Neuronal stem cell (in vitro differentiated cells): Measurements from ENCODE around the gene ACACB.

Source experiments
- DNase-seq: peaks from one replicate; pipeline ENCODE4 v3.0.0-alpha.2; 2013; ENCODE audit warnings: low spot score
- H2AFZ ChIP-seq: one replicate; pipeline ENCODE4 v1.6.1; 2013; ENCODE audit warnings: mild to moderate bottlenecking, low read length, inconsistent platforms
- H2AK5ac ChIP-seq: 2 replicates; pipeline ENCODE4 v1.6.1; 2013; ENCODE audit warnings: low read depth, mild to moderate bottlenecking, inconsistent platforms, low read length, moderate library complexity, mixed read lengths
- H2BK120ac ChIP-seq: 2 replicates; pipeline ENCODE4 v1.6.1; 2013; ENCODE audit warnings: low read depth, mild to moderate bottlenecking, inconsistent platforms, low read length, moderate library complexity, mixed read lengths
- H2BK12ac ChIP-seq: one replicate; pipeline ENCODE4 v1.6.1; 2013; ENCODE audit warnings: low read length, inconsistent platforms
- H2BK15ac ChIP-seq: 2 replicates; pipeline ENCODE4 v1.6.1; 2013; ENCODE audit warnings: mild to moderate bottlenecking, low read length, inconsistent platforms, mixed read lengths
- H2BK5ac ChIP-seq: one replicate; pipeline ENCODE4 v1.6.1; 2013; ENCODE audit warnings: inconsistent platforms, mild to moderate bottlenecking, low read length, moderate library complexity
- H3K14ac ChIP-seq: one replicate; pipeline ENCODE4 v1.6.1; 2013; ENCODE audit warnings: low read length, inconsistent platforms
- H3K18ac ChIP-seq: 2 replicates; pipeline ENCODE4 v1.6.1; 2013; ENCODE audit warnings: low read length, inconsistent platforms
- H3K23ac ChIP-seq: 2 replicates; pipeline ENCODE4 v1.6.1; 2013; ENCODE audit warnings: low read depth, mild to moderate bottlenecking, mixed read lengths, low read length, inconsistent platforms; ENCODE audit not compliant: poor library complexity
- H3K27ac ChIP-seq: replicated peaks from 3 replicates; pipeline ENCODE4 v1.5.1; 2013; ENCODE audit warnings: low read length, inconsistent platforms
- H3K27me3 ChIP-seq, 3 experiments: 2 replicates each; pipeline ENCODE4 v1.6.1; 2013; ENCODE audit warnings: low read length in 3 of 3, mild to moderate bottlenecking in 2 of 3, inconsistent platforms in 1 of 3, low read depth in 1 of 3, mixed read lengths in 1 of 3, moderate library complexity in 1 of 3; ENCODE audit not compliant: control insufficient read depth in 3 of 3, insufficient read depth in 3 of 3
- H3K36me3 ChIP-seq, 2 donors: replicated peaks in 1 of 2; 2 replicates each; pipeline ENCODE4 v1.6.1; 2013; ENCODE audit warnings: low read length in 2 of 2; ENCODE audit not compliant: control insufficient read depth in 2 of 2, insufficient read depth in 2 of 2
- H3K4ac ChIP-seq: 2 replicates; pipeline ENCODE4 v1.6.1; 2013; ENCODE audit warnings: inconsistent platforms, mild to moderate bottlenecking, low read length, moderate library complexity
- H3K4me1 ChIP-seq, 2 donors: 1 replicate in 1 of 2; 2 replicates in 1 of 2; pipeline ENCODE4 v1.6.1; 2013; ENCODE audit warnings: low read length in 2 of 2, low read depth in 1 of 2; ENCODE audit not compliant: control insufficient read depth in 2 of 2, insufficient read depth in 1 of 2
- H3K4me2 ChIP-seq: one replicate; pipeline ENCODE4 v1.6.1; 2013; ENCODE audit warnings: mild to moderate bottlenecking, low read length, inconsistent platforms; ENCODE audit not compliant: insufficient read depth, poor library complexity, severe bottlenecking
- H3K4me3 ChIP-seq, 2 donors: 2 replicates each; pipeline ENCODE4 v1.5.1; 2013; ENCODE audit warnings: low read length in 2 of 2, mild to moderate bottlenecking in 2 of 2, inconsistent platforms in 1 of 2, moderate library complexity in 1 of 2
- H3K79me1 ChIP-seq: one replicate; pipeline ENCODE4 v1.6.1; 2013; ENCODE audit warnings: low read depth, mild to moderate bottlenecking, inconsistent platforms, low read length, moderate library complexity
- H3K9ac ChIP-seq: one replicate; pipeline ENCODE4 v1.6.1; 2013; ENCODE audit warnings: mild to moderate bottlenecking, low read depth, low read length, inconsistent platforms; ENCODE audit not compliant: poor library complexity
- H3K9me3 ChIP-seq, 2 donors: replicated peaks in 1 of 2; 2 replicates each; pipeline versions ENCODE3 to v1.6.1; 2013; ENCODE audit warnings: low read length in 2 of 2, mild to moderate bottlenecking in 2 of 2, inconsistent platforms in 1 of 2, low read depth in 1 of 2, mixed read lengths in 1 of 2, moderate library complexity in 1 of 2; ENCODE audit not compliant: control insufficient read depth in 2 of 2, insufficient read depth in 1 of 2
- H4K8ac ChIP-seq: one replicate; pipeline ENCODE4 v1.6.1; 2013; ENCODE audit warnings: low read depth, mild to moderate bottlenecking, inconsistent platforms, low read length, moderate library complexity
- H4K91ac ChIP-seq: one replicate; pipeline ENCODE4 v1.6.1; 2013; ENCODE audit warnings: low read length, low read depth, mild to moderate bottlenecking, inconsistent platforms; ENCODE audit not compliant: poor library complexity
- WGBS, 2 donors: extraction: QIAGEN DNeasy Blood & Tissue Kit; methylation state at CpG; one replicate each; pipeline ENCODE4 v1.1.7; 2013; ENCODE audit warnings: missing lambda C conversion rate in 2 of 2, mixed read lengths in 1 of 2; ENCODE audit not compliant: insufficient read length in 2 of 2, insufficient replicate concordance in 1 of 2; ENCODE audit errors: extremely low coverage in 2 of 2; 5-methylcytosine and 5-hydroxymethylcytosine counted together

Gene ACACB

GRCh38 chr12:109261939-109262338, 145.6 kb downstream of the ACACB start:
- no peak overlapping the region for H3K4ac ChIP-seq
- no peak for DNase-seq
- no peaks in the 10 kb centered on the region for H3K27me3 ChIP-seq
- H3K4me1 ChIP-seq: no peaks in the 10 kb centered on the region
- H2BK12ac ChIP-seq: no peak overlapping the region
- H2AK5ac ChIP-seq: no peak overlapping the region
- no peak overlapping the region for H3K4me2 ChIP-seq
- H2BK5ac ChIP-seq: no peak overlapping the region
- H3K4me3 ChIP-seq: no peak overlapping the region
- H3K27ac ChIP-seq: no peak overlapping the region
- no peaks in the 10 kb centered on the region for H3K79me1 ChIP-seq
- H4K8ac ChIP-seq: no peak overlapping the region
- H3K36me3 ChIP-seq: peaks cover 0 to 9% of the 10 kb centered on the region in 2 donors
- no peak overlapping the region for H3K14ac ChIP-seq
- no peak overlapping the region for H2AFZ ChIP-seq
- H4K91ac ChIP-seq: no peak overlapping the region
- H3K9me3 ChIP-seq: peaks cover 0 to 5% of the 10 kb centered on the region in 2 donors
- no CpG with 5 or more reads among the region's 2 CpGs for WGBS, 2 donors
- H2BK120ac ChIP-seq: no peak overlapping the region
- no peak overlapping the region for H3K9ac ChIP-seq
- H3K18ac ChIP-seq: no peak overlapping the region
- H3K23ac ChIP-seq: no peak overlapping the region
- H2BK15ac ChIP-seq: no peak overlapping the region

DNA sequence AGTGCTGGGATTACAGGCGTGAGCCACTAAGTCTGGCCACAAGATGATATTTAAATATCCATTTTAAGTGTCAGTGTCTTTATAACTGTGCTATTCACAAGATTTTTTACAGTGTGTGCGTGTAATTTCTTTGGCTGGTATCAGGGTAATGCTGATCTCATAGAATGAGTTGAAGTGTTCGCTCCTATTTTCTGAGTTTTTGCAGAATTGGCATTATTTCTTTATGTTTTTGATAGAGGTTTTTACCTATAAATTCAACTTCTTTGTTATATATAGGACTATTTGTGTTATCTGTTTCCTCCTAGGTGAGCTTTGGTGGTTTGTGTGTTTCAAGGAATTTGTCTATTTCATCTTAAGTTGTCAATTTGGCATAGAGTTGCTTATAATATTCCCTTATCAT, 147.1 kb downstream of the ACACB start:
- H3K9me3 ChIP-seq: peaks cover 0 to 5% of the 10 kb centered on the region in 2 donors
- H3K14ac ChIP-seq: no peak overlapping the region
- H3K36me3 ChIP-seq: peaks cover 0 to 9% of the 10 kb centered on the region in 2 donors
- no peak overlapping the region for H3K23ac ChIP-seq
- no peak overlapping the region for H2BK5ac ChIP-seq
- no peak overlapping the region for H3K18ac ChIP-seq
- H3K27me3 ChIP-seq: no peaks in the 10 kb centered on the region
- no peak overlapping the region for H3K4ac ChIP-seq
- no peak overlapping the region for H4K8ac ChIP-seq
- H2AFZ ChIP-seq: no peak overlapping the region
- no peak overlapping the region for H2BK12ac ChIP-seq
- no peaks in the 10 kb centered on the region for H3K79me1 ChIP-seq
- H3K4me3 ChIP-seq: no peak overlapping the region
- H3K4me2 ChIP-seq: no peak overlapping the region
- no peak overlapping the region for H2AK5ac ChIP-seq
- WGBS, 2 donors: no CpG with 5 or more reads among the region's 3 CpGs
- no peak overlapping the region for H2BK15ac ChIP-seq
- no peak overlapping the region for H4K91ac ChIP-seq
- H3K9ac ChIP-seq: no peak overlapping the region
- no peaks in the 10 kb centered on the region for H3K4me1 ChIP-seq
- H3K27ac ChIP-seq: no peak overlapping the region
- DNase-seq: no peak
- no peak overlapping the region for H2BK120ac ChIP-seq

DNA sequence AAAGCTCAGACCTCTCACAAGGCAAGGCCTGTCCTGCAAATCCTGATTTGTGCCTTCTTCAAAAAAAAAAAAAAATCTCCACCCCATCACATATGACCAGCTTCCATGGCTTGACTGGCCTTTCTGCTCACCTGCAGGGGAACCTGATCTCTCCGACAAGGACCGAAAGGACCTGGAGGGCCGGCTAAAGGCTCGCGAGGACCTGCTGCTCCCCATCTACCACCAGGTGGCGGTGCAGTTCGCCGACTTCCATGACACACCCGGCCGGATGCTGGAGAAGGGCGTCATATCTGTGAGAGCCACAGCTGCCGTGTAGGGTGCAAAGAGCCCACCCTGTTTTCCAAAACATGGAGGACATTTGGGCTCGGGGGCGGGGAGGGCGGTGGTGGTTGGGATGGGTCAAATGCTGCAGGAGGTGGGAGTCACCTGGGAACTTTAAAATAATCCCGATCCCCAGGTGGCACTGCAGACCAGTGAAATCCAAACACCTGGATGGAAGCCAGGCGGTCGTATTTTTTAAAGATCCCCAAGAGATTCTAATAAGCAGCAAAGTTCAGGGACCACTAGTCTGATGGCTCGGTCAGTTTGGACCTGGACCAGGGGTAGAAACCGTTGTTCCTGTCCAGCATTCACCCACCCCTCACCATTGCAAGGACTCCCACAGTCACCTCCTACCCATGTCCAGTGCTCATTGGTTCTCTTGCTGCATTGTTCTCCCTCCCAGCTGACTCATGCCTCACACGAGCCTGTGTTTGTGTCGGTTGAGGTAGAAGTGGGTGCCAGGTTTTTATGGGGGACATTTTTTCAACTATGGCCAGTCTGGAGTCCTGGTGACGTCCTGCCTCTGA, 147.9 kb downstream of the ACACB start:
- no peak overlapping the region for H4K8ac ChIP-seq
- no peak overlapping the region for H2BK5ac ChIP-seq
- no peaks in the 10 kb centered on the region for H3K4me1 ChIP-seq
- no peaks in the 10 kb centered on the region for H3K79me1 ChIP-seq
- peak overlapping the region; percentile 30 for H2AFZ ChIP-seq
- peak overlapping the region; percentile 35 for H2BK15ac ChIP-seq
- peak overlapping the region; percentile 57 for H2AK5ac ChIP-seq
- H3K4ac ChIP-seq: no peak overlapping the region
- H3K4me3 ChIP-seq: no peak overlapping the region
- DNase-seq: peak; percentile 75
- peak overlapping the region; percentile 18 for H2BK12ac ChIP-seq
- no peak overlapping the region for H2BK120ac ChIP-seq
- no peaks in the 10 kb centered on the region for H3K27me3 ChIP-seq
- no peak overlapping the region for H3K14ac ChIP-seq
- no peak overlapping the region for H3K9ac ChIP-seq
- peaks cover 0 to 9% of the 10 kb centered on the region in 2 donors for H3K36me3 ChIP-seq
- peaks cover 0 to 5% of the 10 kb centered on the region in 2 donors for H3K9me3 ChIP-seq
- H3K27ac ChIP-seq: no peak overlapping the region
- H3K23ac ChIP-seq: peak overlapping the region; percentile 75
- H3K18ac ChIP-seq: peak overlapping the region; percentile 19
- no CpG with 5 or more reads among the region's 23 CpGs for WGBS, 2 donors
- H4K91ac ChIP-seq: no peak overlapping the region
- no peak overlapping the region for H3K4me2 ChIP-seq

DNA sequence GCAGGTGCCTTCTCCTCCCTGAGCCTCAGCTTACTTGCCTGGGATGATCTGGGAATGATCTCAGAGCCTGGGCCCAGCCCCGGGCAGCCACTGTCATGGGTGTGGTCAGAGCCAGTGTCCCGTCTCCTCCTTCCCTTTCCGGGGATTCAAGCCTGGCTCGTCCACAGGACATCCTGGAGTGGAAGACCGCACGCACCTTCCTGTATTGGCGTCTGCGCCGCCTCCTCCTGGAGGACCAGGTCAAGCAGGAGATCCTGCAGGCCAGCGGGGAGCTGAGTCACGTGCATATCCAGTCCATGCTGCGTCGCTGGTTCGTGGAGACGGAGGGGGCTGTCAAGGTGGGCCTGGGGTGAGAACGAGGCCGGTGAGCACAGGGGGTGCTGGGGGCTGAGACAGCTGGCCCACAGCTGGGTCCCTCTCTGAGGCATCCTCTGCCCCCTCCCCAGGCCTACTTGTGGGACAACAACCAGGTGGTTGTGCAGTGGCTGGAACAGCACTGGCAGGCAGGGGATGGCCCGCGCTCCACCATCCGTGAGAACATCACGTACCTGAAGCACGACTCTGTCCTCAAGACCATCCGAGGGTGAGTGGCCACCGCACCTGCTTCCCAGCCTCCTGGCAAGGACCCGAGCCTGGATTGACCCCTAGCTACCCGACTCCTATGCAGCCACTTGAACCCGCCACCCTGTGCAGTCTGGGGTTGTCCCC, 148.7 kb downstream of the ACACB start:
- no peak overlapping the region for H3K4ac ChIP-seq
- H2BK120ac ChIP-seq: no peak overlapping the region
- H2BK5ac ChIP-seq: no peak overlapping the region
- H3K23ac ChIP-seq: no peak overlapping the region
- no CpG with 5 or more reads among the region's 27 CpGs for WGBS, 2 donors
- H2BK12ac ChIP-seq: peak overlapping the region; percentile 18
- H4K91ac ChIP-seq: no peak overlapping the region
- H3K4me1 ChIP-seq: no peaks in the 10 kb centered on the region
- no peak overlapping the region for H3K27ac ChIP-seq
- H3K18ac ChIP-seq: peak overlapping the region; percentile 44
- peak overlapping the region; percentile 49 for H3K14ac ChIP-seq
- H3K4me3 ChIP-seq: peak overlapping the region in 1 of 2 donors; percentile 52
- no peak overlapping the region for H2AFZ ChIP-seq
- no peak overlapping the region for H4K8ac ChIP-seq
- peak overlapping the region; percentile 35 for H2BK15ac ChIP-seq
- H3K9ac ChIP-seq: peak overlapping the region; percentile 38
- H3K36me3 ChIP-seq: peaks cover 0 to 9% of the 10 kb centered on the region in 2 donors
- no peak for DNase-seq
- H3K79me1 ChIP-seq: no peaks in the 10 kb centered on the region
- peak overlapping the region; percentile 57 for H2AK5ac ChIP-seq
- no peaks in the 10 kb centered on the region for H3K27me3 ChIP-seq
- H3K4me2 ChIP-seq: no peak overlapping the region
- H3K9me3 ChIP-seq: peaks cover 0 to 7% of the 10 kb centered on the region in 2 donors
